ENCODE measurements around the gene FGF18. TPM values are rescaled to one million over a fixed set of nuclear protein-coding genes. Genes with fewer than 3 reads are reported as not detected.

Gene FGF18
- total RNA-seq, 1 experiment from 2014 or later: 0.52 TPM

GRCh38 chr5:171407234-171407633, 12.2 kb upstream of the FGF18 start:
- H3K79me2 ChIP-seq (ENCODE audit: low read depth): peaks cover 64% of the 10 kb centered on the region
- TF ChIP-seq CTCF (conservative IDR thresholded peaks at IDR 0.05) (no peak), EZH2 (IDR thresholded peaks at IDR 0.05; ENCODE audit: low read depth) (no peak)
- intact Hi-C loops (cut with micrococcal nuclease; ENCODE audit: unreplicated experiment): no loop called here
- H3K9me2 ChIP-seq (ENCODE audit: insufficient read depth): no peaks in the 10 kb centered on the region
- peaks cover 62% of the 10 kb centered on the region for H3K36me3 ChIP-seq (ENCODE audit: low read depth)
- TSS peak; percentile 7 for BruUV-seq (replicated peaks)
- no peak overlapping the region for H3K27ac ChIP-seq
- H3K27me3 ChIP-seq (ENCODE audit: insufficient read depth, low read depth): no peaks in the 10 kb centered on the region
- H3K9me3 ChIP-seq (ENCODE audit: insufficient read depth, low read depth): no peaks in the 10 kb centered on the region
- POLR2A ChIA-PET (ENCODE audit: unreplicated experiment): no interaction called here
- peaks cover 22% of the 10 kb centered on the region; the same call in 1 of the 2 replicates for H3K4me1 ChIP-seq (replicated peaks; ENCODE audit: insufficient read depth)
- H3K4me2 ChIP-seq: no peak overlapping the region
- H4K20me1 ChIP-seq (ENCODE audit: insufficient read depth): peaks cover 76% of the 10 kb centered on the region
- H3F3A ChIP-seq (ENCODE audit: insufficient read depth, low read depth): peaks cover 77% of the 10 kb centered on the region
- no peak for DNase-seq
- no peak overlapping the region for H2AFZ ChIP-seq
- CTCF ChIA-PET: no interaction called here
- H3K4me3 ChIP-seq: no peak overlapping the region

- H4K20me1 ChIP-seq (ENCODE audit: insufficient read depth): peaks cover 96% of the 10 kb centered on the region
- intact Hi-C loops (cut with micrococcal nuclease; ENCODE audit: unreplicated experiment): loop anchor here (10.0 kb wide), 2 partner anchors 655 to 875 kb away; partner anchors contain the start of gene UBTD2
- H3K79me2 ChIP-seq (ENCODE audit: low read depth): peaks cover 64% of the 10 kb centered on the region
- POLR2A ChIA-PET (ENCODE audit: unreplicated experiment): interaction anchor here (0.6 kb wide), 1 partner anchor 474 kb away, joined by 11 read pairs; no protein-coding TSS in a partner anchor
- no peak for DNase-seq
- no peaks in the 10 kb centered on the region for H3K27me3 ChIP-seq (ENCODE audit: insufficient read depth, low read depth)
- TF ChIP-seq EZH2 (IDR thresholded peaks at IDR 0.05; ENCODE audit: low read depth) (no peak), CTCF (conservative IDR thresholded peaks at IDR 0.05) (no peak)
- CTCF ChIA-PET: no interaction called here
- BruUV-seq (replicated peaks): no TSS peak
- no peak overlapping the region for H2AFZ ChIP-seq
- H3K36me3 ChIP-seq (ENCODE audit: low read depth): peaks cover 76% of the 10 kb centered on the region
- H3K4me3 ChIP-seq: no peak overlapping the region
- H3F3A ChIP-seq (ENCODE audit: insufficient read depth, low read depth): peaks cover 99% of the 10 kb centered on the region
- H3K27ac ChIP-seq: peak overlapping the region; percentile 45
- no peaks in the 10 kb centered on the region for H3K9me3 ChIP-seq (ENCODE audit: insufficient read depth, low read depth)
- no peaks in the 10 kb centered on the region for H3K9me2 ChIP-seq (ENCODE audit: insufficient read depth)
- H3K4me1 ChIP-seq (replicated peaks; ENCODE audit: insufficient read depth): peaks cover 22% of the 10 kb centered on the region; the same call in 1 of the 2 replicates
- no peak overlapping the region for H3K4me2 ChIP-seq
These were observed 10.0 kb upstream of the FGF18 start for GRCh38 chr5:171409164-171410136.

- Histone ChIP-seq H3K4me3 (no peak overlapping the region), H3K27ac (no peak overlapping the region), H3K79me2 (ENCODE audit: low read depth) (peaks cover 59% of the 10 kb centered on the region), H3F3A (ENCODE audit: insufficient read depth, low read depth) (peaks cover 100% of the 10 kb centered on the region), H3K9me3 (ENCODE audit: insufficient read depth, low read depth) (no peaks in the 10 kb centered on the region), H4K20me1 (ENCODE audit: insufficient read depth) (peaks cover 95% of the 10 kb centered on the region), H2AFZ (no peak overlapping the region), H3K4me2 (no peak overlapping the region), H3K9me2 (ENCODE audit: insufficient read depth) (no peaks in the 10 kb centered on the region), H3K4me1 (replicated peaks; ENCODE audit: insufficient read depth) (peaks cover 22% of the 10 kb centered on the region; the same call in 1 of the 2 replicates), H3K27me3 (ENCODE audit: insufficient read depth, low read depth) (no peaks in the 10 kb centered on the region), H3K36me3 (ENCODE audit: low read depth) (peaks cover 71% of the 10 kb centered on the region)
- intact Hi-C loops (cut with micrococcal nuclease; ENCODE audit: unreplicated experiment): loop anchor here (10.0 kb wide), 2 partner anchors 655 to 875 kb away; partner anchors contain the start of gene UBTD2
- no peak for DNase-seq
- POLR2A ChIA-PET (ENCODE audit: unreplicated experiment): no interaction called here
- no peak for TF ChIP-seq EZH2 (IDR thresholded peaks at IDR 0.05; ENCODE audit: low read depth)
- no peak for TF ChIP-seq CTCF (conservative IDR thresholded peaks at IDR 0.05)
- CTCF ChIA-PET: no interaction called here
- no TSS peak for BruUV-seq (replicated peaks)
These were observed 9.3 kb upstream of the FGF18 start for GRCh38 chr5:171410181-171410580.
